Measurements from ENCODE around the gene NLE1.

Gene NLE1

GRCh38 chr17:35147375-35147905, 5.3 kb upstream of the NLE1 start, which contains the start of gene UNC45B:
TSS of gene UNC45B (plus strand) at chr17:35147817. CDS start at chr17:35148264, 447 bp downstream.
- in situ Hi-C loops (cut with HindIII; ENCODE audit: low sequenced_read_pairs), result no loop called here
- TF ChIP-seq CTCF (IDR thresholded peaks at IDR 0.05; ENCODE audit: low read depth, low read length), result no peak

GRCh38 chr17:35146214-35146833, 4.2 kb upstream of the NLE1 start:
- no peak for TF ChIP-seq CTCF (IDR thresholded peaks at IDR 0.05; ENCODE audit: low read depth, low read length)
- in situ Hi-C loops (cut with HindIII; ENCODE audit: low sequenced_read_pairs), result no loop called here
- no peak overlapping the region for H3K4me3 ChIP-seq (ENCODE audit: low read depth, low read length)
- DNase-seq (ENCODE audit: low read depth, low spot score), result no peak

More at GRCh38 chr17:35147375-35147905, 5.3 kb upstream of the NLE1 start, which contains the start of gene UNC45B:
- H3K4me3 ChIP-seq (ENCODE audit: low read depth, low read length), result no peak within 1 kb of the TSS
- no peak for DNase-seq (ENCODE audit: low read depth, low spot score)

- no peak for DNase-seq (ENCODE audit: low read depth, low spot score)
- H3K4me3 ChIP-seq (ENCODE audit: low read depth, low read length), result no peak overlapping the region
- in situ Hi-C loops (cut with HindIII; ENCODE audit: low sequenced_read_pairs), result no loop called here
- TF ChIP-seq CTCF (IDR thresholded peaks at IDR 0.05; ENCODE audit: low read depth, low read length), result no peak
These were observed 2.7 kb upstream of the NLE1 start for GRCh38 chr17:35144840-35145239.

- no peak for DNase-seq (ENCODE audit: low read depth, low spot score)
- TF ChIP-seq CTCF (IDR thresholded peaks at IDR 0.05; ENCODE audit: low read depth, low read length), result no peak
- in situ Hi-C loops (cut with HindIII; ENCODE audit: low sequenced_read_pairs), result no loop called here
- peak overlapping the region; percentile 96 for H3K4me3 ChIP-seq (ENCODE audit: low read depth, low read length)
These were observed 329 bp upstream of the NLE1 start for GRCh38 chr17:35142467-35142796.

- no peak for TF ChIP-seq CTCF (IDR thresholded peaks at IDR 0.05; ENCODE audit: low read depth, low read length)
- in situ Hi-C loops (cut with HindIII; ENCODE audit: low sequenced_read_pairs), result no loop called here
- H3K4me3 ChIP-seq (ENCODE audit: low read depth, low read length), result no peak overlapping the region
- DNase-seq (ENCODE audit: low read depth, low spot score), result no peak
These were observed 3.9 kb downstream of the NLE1 start for GRCh38 chr17:35138218-35138617.

- no peak for DNase-seq (ENCODE audit: low read depth, low spot score)
- H3K4me3 ChIP-seq (ENCODE audit: low read depth, low read length), result no peak overlapping the region
- in situ Hi-C loops (cut with HindIII; ENCODE audit: low sequenced_read_pairs), result no loop called here
- TF ChIP-seq CTCF (IDR thresholded peaks at IDR 0.05; ENCODE audit: low read depth, low read length), result no peak
These were observed 6.8 kb downstream of the NLE1 start for GRCh38 chr17:35135322-35135721.
